ENCODE measurements around the gene WNT6.

Gene WNT6

GRCh38 chr2:218895326-218895725, 35.7 kb downstream of the WNT6 start:
- no peak for DNase-seq

DNA sequence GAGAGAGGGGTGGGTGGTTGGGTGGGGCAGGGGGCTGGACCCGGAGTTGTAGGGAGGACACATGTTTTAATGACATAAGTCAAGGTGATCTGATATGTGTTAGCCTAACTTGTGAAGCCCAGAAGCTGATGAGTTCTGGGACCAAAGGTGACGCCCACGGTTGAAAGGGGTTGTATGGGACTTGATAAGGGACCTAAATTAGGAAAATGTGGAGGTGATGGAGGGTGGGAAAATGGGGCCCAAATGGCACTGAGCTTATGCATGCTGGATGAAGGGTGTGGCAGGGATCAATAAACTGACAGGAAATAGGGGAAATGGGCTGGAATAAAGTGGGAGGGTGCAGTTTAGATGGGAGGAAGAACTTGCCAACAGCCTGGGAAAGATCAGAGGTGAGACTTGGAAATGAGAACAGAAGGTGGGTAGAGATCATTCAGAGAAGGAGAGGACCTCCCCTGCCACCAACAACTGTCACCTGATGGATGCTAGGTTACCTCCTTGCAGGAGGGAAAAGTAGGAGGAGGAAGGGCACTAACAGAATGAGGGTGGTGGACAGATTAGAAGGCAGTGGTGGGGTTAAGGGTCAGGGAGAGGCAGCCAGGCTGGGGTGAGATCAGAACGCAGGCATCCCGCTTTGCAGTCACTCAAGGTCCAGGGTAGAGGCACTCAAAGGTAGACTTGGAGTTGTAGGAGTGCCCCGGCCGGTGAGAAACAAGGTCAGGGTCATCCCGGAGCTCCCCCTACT, 36.3 kb downstream of the WNT6 start:
- DNase-seq, result peak; percentile 29

DNA sequence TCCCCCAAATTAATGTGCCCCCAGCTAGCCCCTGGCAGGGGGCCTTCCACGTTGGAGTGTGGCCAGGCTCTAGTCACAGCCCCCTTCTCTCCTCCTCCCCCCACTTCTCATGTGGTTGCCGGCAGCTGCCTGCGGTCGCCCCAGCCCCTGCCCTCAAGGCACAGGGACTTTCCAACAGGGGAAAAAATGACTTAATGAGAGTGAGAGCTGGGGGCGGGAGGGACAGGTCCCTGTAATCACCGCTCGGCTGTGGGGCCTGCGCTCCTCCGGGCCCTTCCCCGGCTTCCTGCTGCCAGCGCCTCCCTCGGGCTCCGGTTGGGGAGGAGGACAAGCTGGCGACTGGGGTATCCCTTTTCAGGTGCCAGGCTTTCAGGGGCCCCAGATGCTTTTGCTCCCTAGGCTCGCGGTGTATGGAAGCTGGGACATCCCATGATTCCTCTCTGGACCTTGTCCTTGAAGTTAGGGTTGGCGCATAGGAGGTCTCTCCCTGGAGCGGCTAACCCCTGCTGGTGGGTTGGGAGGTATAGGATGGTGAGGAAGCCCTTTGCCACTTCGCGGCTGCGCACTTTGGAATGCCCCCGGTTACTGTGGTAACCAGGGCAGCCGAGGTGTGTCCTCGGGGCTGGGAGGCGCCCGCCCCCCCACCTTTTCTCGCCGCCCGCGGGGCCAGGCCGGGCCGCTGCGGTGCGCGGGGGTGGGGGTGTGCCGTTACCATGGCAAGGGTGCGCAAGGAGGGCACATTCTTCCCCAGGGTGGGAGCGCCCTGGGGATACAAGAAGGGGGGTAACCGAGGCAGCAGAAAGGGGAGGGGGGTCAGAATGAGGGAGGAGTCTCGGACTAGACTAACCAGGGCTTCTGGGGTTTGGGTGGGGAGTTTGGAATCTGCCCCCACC, 37.1 kb downstream of the WNT6 start:
- peak; percentile 82 for DNase-seq

DNA sequence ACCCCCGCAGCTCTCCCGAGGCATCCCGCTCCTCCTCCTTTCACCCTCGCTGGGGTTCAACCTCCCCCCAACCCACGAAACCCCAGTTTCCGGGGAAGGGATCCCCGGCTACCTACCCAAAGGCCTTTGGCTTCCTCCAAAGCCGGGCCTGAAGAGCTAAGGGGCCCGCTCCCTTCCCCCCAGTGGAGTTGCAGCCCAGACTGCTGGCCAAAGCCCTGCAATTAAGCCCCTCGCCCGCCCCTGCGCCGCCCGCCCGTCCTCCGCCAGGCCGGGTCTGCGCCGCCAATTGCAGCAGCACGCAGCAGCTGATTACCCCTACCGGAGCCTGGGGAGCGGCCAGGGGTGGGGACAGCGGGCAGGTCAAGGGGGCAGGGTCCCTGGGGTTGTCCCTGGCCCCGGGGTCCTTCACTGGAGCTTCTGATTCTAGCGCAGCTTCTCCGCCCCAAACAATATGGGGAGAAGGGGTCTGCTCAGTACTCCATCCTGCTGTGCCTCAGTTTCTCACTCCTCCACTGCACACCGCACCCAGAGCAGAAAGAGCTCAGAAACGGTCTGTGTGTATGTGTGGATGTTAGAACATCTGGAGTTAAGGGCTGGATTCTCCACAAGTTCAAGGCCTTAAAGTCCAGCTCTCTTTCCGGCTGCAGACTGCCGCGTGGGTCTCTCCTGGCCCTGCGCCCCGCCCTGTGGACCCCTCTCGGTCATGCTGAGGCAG, 37.9 kb downstream of the WNT6 start:
- peak; percentile 40 for DNase-seq

GRCh38 chr2:218898109-218898878, 38.7 kb downstream of the WNT6 start:
- peak; percentile 67 for DNase-seq

DNA sequence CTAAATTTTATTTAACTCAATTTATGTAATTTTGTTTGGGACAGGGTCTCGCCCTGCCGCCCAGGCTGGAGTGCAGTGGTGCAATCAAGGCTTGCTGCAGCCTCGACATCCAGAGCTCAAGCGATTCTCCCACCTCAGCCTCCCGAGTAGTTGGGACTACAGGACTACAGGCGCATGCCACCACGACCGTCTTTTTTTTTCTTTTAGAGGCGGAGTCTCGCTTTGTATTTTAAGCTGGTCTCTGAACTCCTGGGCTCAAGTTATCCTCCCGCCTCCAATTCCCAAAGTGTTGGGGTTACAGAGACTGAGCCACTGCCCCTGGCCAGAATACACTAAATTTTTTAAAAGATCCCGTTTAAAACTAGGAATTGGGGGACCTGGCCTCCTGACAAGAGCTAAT, 39.5 kb downstream of the WNT6 start:
- DNase-seq, result no peak

- DNase-seq, result no peak
Measured at GRCh38 chr2:218902427-218902826, 42.8 kb downstream of the WNT6 start.

- no peak for DNase-seq
Measured at GRCh38 chr2:218904176-218904575, 44.6 kb downstream of the WNT6 start.

DNA sequence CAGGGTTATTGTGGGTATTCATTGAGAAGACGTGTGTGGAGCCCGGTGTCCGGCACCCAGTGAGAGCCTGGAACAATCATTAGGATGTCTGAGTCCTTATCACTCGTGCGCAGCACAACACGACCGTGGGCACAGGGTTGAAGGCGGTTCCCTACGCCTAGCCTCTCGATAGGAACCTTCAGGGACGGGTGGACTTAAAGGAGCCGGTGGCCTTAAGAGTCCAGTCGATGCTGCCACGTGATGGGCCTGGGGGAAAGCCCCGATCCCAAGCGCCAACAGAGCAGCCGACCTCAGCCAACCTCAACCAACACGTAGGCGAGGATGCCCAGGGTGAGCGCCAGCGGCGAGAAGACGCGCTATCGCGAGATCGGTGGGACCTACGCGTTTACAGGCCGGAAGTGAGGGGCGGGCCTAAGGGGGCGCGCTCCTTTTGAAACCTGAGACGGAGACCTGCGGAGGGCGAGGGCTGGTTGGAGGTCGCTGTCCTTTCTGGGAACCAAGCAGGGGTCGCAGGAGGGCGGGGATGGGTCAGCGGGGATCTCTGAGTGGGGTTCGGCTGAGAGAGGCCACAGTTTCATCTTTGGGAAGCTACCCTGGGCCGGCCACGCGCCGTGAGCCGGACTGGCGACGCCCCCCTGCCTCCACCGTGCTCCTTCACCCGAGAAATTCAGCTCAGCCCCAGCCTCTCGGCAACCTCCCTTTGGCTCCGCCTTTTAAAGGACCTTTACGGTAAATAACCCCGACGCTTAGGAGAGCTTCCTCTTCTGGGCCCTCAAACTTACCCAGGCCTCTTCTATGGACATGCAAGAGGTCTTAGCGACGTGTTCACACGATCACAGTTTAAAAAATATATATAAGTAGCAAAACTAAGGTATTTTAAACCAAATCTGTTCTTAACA, 49.4 kb downstream of the WNT6 start:
- peak; percentile 97 for DNase-seq

- no peak for DNase-seq
Measured at GRCh38 chr2:218910741-218911140, 51.1 kb downstream of the WNT6 start.

GRCh38 chr2:218920504-218920903, 60.9 kb downstream of the WNT6 start:
- no peak for DNase-seq
